ENCODE data around the gene NFIC.
A peak's percentile ranks its signal among the peaks of the same experiment; 100 is the strongest.

NFIC gene

GRCh38 chr19:3505598-3506383 lies 139.4 kb downstream of the NFIC start, which contains the start of gene FZR1:
TSS of gene FZR1 (plus strand) at chr19:3506311. CDS start at chr19:3522990, 16,679 bp downstream.
- no peaks in the 10 kb centered on the region for H3K27me3 ChIP-seq (ENCODE audit: control insufficient read depth in 1 of 2, insufficient read depth in 1 of 2, low read length in 2 of 2)
- H4K8ac ChIP-seq (ENCODE audit: low read length): peak within 1 kb of the TSS; percentile 88
- peak; percentile 98 for DNase-seq
- H3K79me1 ChIP-seq (replicated peaks; ENCODE audit: low read length, poor library complexity, severe bottlenecking): peaks cover 3% of the 10 kb centered on the region
- H2AFZ ChIP-seq (ENCODE audit: low read depth, low read length): peak within 1 kb of the TSS; percentile 97
- 10% methylated on average over 43 of the region's 79 CpGs for WGBS
- no peak within 1 kb of the TSS for H2AK5ac ChIP-seq (ENCODE audit: low read length, severe bottlenecking)
- H3K9me3 ChIP-seq (ENCODE audit: control insufficient read depth, low read length): no peaks in the 10 kb centered on the region
- H4K91ac ChIP-seq (ENCODE audit: low read length): peak within 1 kb of the TSS; percentile 94
- H2BK5ac ChIP-seq (ENCODE audit: low read depth, low read length, poor library complexity, severe bottlenecking): peak within 1 kb of the TSS; percentile 58
- peak within 1 kb of the TSS; percentile 62 to 96 for H3K4ac ChIP-seq (ENCODE audit: low read depth in 1 of 2, low read length in 2 of 2)
- H3K4me1 ChIP-seq (ENCODE audit: control insufficient read depth, insufficient read depth, low read depth, low read length): peaks cover 35% of the 10 kb centered on the region
- peak within 1 kb of the TSS; percentile 97 for H2BK15ac ChIP-seq (ENCODE audit: low read depth, poor library complexity, severe bottlenecking)
- peak within 1 kb of the TSS; percentile 96 for H3K4me3 ChIP-seq (ENCODE audit: insufficient read depth in 1 of 2, low read depth in 1 of 2, low read length in 2 of 2)
- peak within 1 kb of the TSS; percentile 80 for H2BK120ac ChIP-seq (ENCODE audit: low read depth, low read length)
- H3K9ac ChIP-seq (ENCODE audit: low read length): peak within 1 kb of the TSS; percentile 97
- peak within 1 kb of the TSS; percentile 50 to 96 for H3K14ac ChIP-seq (ENCODE audit: low read length in 2 of 2)
- H3K36me3 ChIP-seq (ENCODE audit: control insufficient read depth in 1 of 2, insufficient read depth in 2 of 2, low read depth in 1 of 2, low read length in 2 of 2): peaks cover 19 to 21% of the 10 kb centered on the region in 2 experiments
- peak within 1 kb of the TSS; percentile 67 for H3K27ac ChIP-seq (ENCODE audit: low read length, poor library complexity, severe bottlenecking)
- H3K4me2 ChIP-seq (ENCODE audit: low read length, poor library complexity, severe bottlenecking): peak within 1 kb of the TSS; percentile 87
- H3K18ac ChIP-seq (ENCODE audit: low read depth in 1 of 2, low read length in 2 of 2): peak within 1 kb of the TSS; percentile 81 to 99
- peak within 1 kb of the TSS in 1 of 2 experiments; percentile 61 for H3K23ac ChIP-seq (ENCODE audit: low read length in 2 of 2)
- peak within 1 kb of the TSS in 1 of 2 experiments; percentile 75 for H2BK12ac ChIP-seq (ENCODE audit: low read length in 2 of 2)

- Histone ChIP-seq H2BK15ac (ENCODE audit: low read depth, poor library complexity, severe bottlenecking) (peak overlapping the region; percentile 97), H3K9me3 (ENCODE audit: control insufficient read depth, low read length) (no peaks in the 10 kb centered on the region), H3K4me2 (ENCODE audit: low read length, poor library complexity, severe bottlenecking) (peak overlapping the region; percentile 87), H3K18ac (ENCODE audit: low read depth in 1 of 2, low read length in 2 of 2) (peak overlapping the region; percentile 81), H3K4me3 (ENCODE audit: insufficient read depth in 1 of 2, low read depth in 1 of 2, low read length in 2 of 2) (peak overlapping the region; percentile 92 to 96), H3K27ac (ENCODE audit: low read length, poor library complexity, severe bottlenecking) (peak overlapping the region; percentile 24), H4K91ac (ENCODE audit: low read length) (peak overlapping the region; percentile 78), H3K36me3 (ENCODE audit: control insufficient read depth in 1 of 2, insufficient read depth in 2 of 2, low read depth in 1 of 2, low read length in 2 of 2) (peaks cover 19 to 30% of the 10 kb centered on the region in 2 experiments), H3K79me1 (replicated peaks; ENCODE audit: low read length, poor library complexity, severe bottlenecking) (peaks cover 3% of the 10 kb centered on the region), H3K14ac (ENCODE audit: low read length in 2 of 2) (peak overlapping the region; percentile 50 to 90), H2AFZ (ENCODE audit: low read depth, low read length) (no peak overlapping the region), H3K9ac (ENCODE audit: low read length) (peak overlapping the region; percentile 91), H2BK5ac (ENCODE audit: low read depth, low read length, poor library complexity, severe bottlenecking) (peak overlapping the region; percentile 58), H2BK12ac (ENCODE audit: low read length in 2 of 2) (peak overlapping the region in 1 of 2 experiments; percentile 67), H4K8ac (ENCODE audit: low read length) (peak overlapping the region; percentile 43), H3K27me3 (ENCODE audit: control insufficient read depth in 1 of 2, insufficient read depth in 1 of 2, low read length in 2 of 2) (no peaks in the 10 kb centered on the region), H3K23ac (ENCODE audit: low read length in 2 of 2) (peak overlapping the region in 1 of 2 experiments; percentile 61), H3K4ac (ENCODE audit: low read depth in 1 of 2, low read length in 2 of 2) (peak overlapping the region; percentile 52 to 96), H2AK5ac (ENCODE audit: low read length, severe bottlenecking) (no peak overlapping the region), H3K4me1 (ENCODE audit: control insufficient read depth, insufficient read depth, low read depth, low read length) (peaks cover 38% of the 10 kb centered on the region), H2BK120ac (ENCODE audit: low read depth, low read length) (peak overlapping the region; percentile 80)
- WGBS: under 1% methylated on average over 52 of the region's 69 CpGs
- DNase-seq: peak; percentile 38
These were observed 140.3 kb downstream of the NFIC start for GRCh38 chr19:3506384-3507340.

GRCh38 chr19:3507371-3508120 lies 141.2 kb downstream of the NFIC start:
- Histone ChIP-seq H3K27me3 (ENCODE audit: control insufficient read depth in 1 of 2, insufficient read depth in 1 of 2, low read length in 2 of 2) (no peaks in the 10 kb centered on the region), H3K23ac (ENCODE audit: low read length in 2 of 2) (peak overlapping the region; percentile 37 to 61), H3K36me3 (ENCODE audit: control insufficient read depth in 1 of 2, insufficient read depth in 2 of 2, low read depth in 1 of 2, low read length in 2 of 2) (peaks cover 19 to 38% of the 10 kb centered on the region in 2 experiments), H4K8ac (ENCODE audit: low read length) (peak overlapping the region; percentile 48), H3K4ac (ENCODE audit: low read depth in 1 of 2, low read length in 2 of 2) (peak overlapping the region in 1 of 2 experiments; percentile 79), H2BK120ac (ENCODE audit: low read depth, low read length) (no peak overlapping the region), H2BK5ac (ENCODE audit: low read depth, low read length, poor library complexity, severe bottlenecking) (no peak overlapping the region), H2AK5ac (ENCODE audit: low read length, severe bottlenecking) (peak overlapping the region; percentile 29), H3K4me3 (ENCODE audit: insufficient read depth in 1 of 2, low read depth in 1 of 2, low read length in 2 of 2) (peak overlapping the region; percentile 92 to 96), H3K9me3 (ENCODE audit: control insufficient read depth, low read length) (no peaks in the 10 kb centered on the region), H3K18ac (ENCODE audit: low read depth in 1 of 2, low read length in 2 of 2) (no peak overlapping the region), H3K4me2 (ENCODE audit: low read length, poor library complexity, severe bottlenecking) (peak overlapping the region; percentile 87), H4K91ac (ENCODE audit: low read length) (no peak overlapping the region), H2BK15ac (ENCODE audit: low read depth, poor library complexity, severe bottlenecking) (no peak overlapping the region), H3K27ac (ENCODE audit: low read length, poor library complexity, severe bottlenecking) (peak overlapping the region; percentile 24), H3K9ac (ENCODE audit: low read length) (peak overlapping the region; percentile 91), H2BK12ac (ENCODE audit: low read length in 2 of 2) (no peak overlapping the region), H3K79me1 (replicated peaks; ENCODE audit: low read length, poor library complexity, severe bottlenecking) (peaks cover 3% of the 10 kb centered on the region), H3K14ac (ENCODE audit: low read length in 2 of 2) (peak overlapping the region in 1 of 2 experiments; percentile 90), H2AFZ (ENCODE audit: low read depth, low read length) (no peak overlapping the region), H3K4me1 (ENCODE audit: control insufficient read depth, insufficient read depth, low read depth, low read length) (peaks cover 44% of the 10 kb centered on the region)
- DNase-seq: peak; percentile 40
- 26% methylated on average over 22 of the region's 31 CpGs for WGBS

Data from mesenchymal stem cell (in vitro differentiated cells and primary cell).